CMK (cell line): ENCODE results near the gene ANKRD55.
"Not testable (repeated sequence)": the region's sequence is repeated elsewhere in the genome, so short reads cannot be mapped to it uniquely, and the experiment has no call there.

Experiments used
- DNase-seq: peaks from one replicate; pipeline ENCODE4 v3.0.0-alpha.2; 2010; ENCODE audit warnings: low read depth

ANKRD55 gene

DNA sequence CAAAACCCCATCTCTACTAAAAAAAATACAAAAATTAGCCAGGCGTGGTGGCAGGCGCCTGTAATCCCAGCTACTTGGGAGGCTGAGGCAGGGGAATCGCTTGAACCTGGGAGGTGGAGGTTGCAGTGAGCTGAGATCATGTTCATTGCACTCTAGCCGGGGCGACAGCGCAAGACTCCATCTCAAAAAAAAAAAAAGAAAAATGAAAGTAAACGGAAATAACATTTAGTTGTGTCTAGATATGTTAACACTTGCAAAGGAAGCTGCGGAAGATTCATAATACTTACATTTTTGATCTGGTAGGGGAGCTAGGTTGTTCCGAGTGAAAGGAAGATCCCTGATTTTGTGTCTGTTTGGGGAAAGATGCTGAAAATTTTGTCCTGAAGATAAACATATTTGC lies 130.9 kb downstream of the ANKRD55 start:
- not testable (repeated sequence) for DNase-seq

DNA sequence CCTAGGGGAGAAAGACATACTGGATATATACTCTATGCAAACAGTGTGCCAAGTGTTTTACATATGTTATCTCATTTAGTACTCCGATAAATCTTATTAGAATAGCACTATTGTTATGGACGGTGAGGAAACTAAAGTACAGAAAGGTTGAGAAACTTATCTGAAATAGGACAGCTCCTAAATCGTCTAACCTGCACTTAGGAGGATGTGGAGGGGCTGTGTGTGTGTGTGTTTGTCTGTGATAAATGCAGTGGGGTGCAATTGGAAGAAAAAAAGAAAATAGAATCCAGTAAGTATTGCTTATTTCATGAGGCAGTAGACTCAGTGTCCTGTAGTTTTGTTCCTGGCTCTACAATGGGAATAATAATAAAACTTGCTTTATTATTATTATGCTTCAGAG lies 131.9 kb downstream of the ANKRD55 start:
- DNase-seq = no peak

DNA sequence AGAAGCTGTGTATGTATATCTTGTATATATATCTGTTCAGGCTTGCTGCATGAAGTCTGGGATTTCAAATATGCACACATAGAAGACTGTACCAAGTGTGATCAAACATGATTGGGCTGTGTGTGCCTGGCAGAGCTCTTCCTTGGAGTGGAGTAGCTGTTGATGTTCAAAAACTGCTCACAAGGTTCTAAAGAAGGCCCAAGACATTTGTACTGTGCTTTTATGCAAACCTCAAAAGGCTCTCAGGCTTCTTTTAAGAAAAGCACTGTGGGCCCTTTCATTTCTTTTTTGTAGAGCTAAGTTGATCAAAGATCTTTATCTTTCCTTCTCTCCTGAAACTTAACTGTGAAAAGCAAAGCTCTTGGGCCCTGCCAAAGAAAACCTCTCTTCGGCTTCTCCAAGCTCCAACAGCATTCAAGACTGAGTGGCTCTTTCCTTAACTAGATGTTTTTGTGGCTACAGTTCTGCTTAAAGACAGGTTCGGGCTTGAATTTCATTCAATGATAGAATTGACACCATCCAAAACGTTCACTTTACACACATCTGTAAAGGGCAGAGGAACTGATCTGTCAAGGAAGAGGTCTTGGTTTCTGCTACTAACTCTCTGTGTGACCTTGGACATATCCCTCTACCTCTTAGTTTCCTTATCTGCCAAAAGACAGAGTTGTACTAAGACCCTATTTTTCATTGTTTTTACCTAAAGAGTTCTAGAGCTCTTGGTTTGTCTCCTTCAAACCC lies 132.5 kb downstream of the ANKRD55 start:
- DNase-seq = no peak

DNA sequence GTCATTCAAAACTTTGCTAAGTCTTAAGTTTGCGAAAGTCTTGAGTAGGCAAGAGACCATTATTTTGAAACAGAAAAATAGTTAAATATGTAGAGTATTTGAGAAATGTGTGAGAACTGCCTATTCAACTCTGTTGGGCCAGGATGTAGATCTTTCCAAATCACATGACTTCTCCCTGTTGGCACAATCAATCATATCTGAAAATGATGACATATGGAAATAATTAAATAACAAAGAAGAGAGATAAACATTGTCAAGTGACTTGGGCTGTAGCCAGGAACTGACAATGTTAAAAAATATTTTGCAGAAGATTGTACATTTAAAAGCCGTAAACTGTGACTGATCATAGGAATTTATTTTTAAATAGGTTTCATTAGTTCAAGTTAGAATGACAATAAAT lies 133.8 kb downstream of the ANKRD55 start:
- DNase-seq = no peak

DNA sequence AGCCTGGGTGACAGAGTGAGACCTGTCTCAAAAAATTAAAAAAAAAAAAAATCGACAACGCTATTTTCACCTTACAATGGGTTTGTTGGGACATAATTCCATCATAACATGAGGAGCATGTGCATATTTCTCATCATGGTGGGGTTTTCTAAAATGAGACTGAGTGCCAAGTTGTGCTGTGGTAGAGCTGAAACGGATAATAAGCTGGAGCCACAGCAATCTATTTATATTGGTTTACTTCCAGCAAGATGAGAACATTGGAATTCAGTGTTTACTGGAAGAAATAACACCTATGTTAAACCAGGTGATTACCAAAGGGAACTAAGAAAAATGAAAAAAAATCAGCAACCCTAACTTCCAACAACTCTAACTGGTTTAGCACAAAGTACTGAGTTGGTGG lies 136.1 kb downstream of the ANKRD55 start:
- no peak for DNase-seq

DNA sequence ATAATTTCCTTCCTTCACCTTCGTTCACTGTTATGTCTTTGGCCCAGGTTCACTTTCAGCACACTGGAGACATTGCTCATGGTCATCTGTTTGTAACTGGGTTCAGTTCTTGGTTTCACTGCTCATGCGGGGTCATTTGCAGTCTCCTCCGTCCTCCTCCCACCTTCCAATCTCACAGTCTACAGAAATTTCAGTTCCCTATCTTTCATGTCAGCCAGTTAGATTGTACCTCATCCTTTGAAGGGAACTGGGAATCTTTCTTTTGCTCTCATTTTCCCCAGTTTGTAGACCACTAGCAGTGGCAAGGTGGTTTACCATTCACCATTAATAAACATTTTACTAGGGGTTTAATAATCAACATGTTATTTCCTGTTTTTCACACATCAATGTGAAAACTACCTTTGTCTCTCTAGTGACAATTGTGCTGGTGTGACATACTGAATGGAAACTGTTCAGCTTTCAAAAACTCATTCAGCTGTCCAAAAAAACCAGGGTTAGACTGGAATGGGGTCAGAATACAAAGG lies 137.5 kb downstream of the ANKRD55 start:
- no peak for DNase-seq

DNA sequence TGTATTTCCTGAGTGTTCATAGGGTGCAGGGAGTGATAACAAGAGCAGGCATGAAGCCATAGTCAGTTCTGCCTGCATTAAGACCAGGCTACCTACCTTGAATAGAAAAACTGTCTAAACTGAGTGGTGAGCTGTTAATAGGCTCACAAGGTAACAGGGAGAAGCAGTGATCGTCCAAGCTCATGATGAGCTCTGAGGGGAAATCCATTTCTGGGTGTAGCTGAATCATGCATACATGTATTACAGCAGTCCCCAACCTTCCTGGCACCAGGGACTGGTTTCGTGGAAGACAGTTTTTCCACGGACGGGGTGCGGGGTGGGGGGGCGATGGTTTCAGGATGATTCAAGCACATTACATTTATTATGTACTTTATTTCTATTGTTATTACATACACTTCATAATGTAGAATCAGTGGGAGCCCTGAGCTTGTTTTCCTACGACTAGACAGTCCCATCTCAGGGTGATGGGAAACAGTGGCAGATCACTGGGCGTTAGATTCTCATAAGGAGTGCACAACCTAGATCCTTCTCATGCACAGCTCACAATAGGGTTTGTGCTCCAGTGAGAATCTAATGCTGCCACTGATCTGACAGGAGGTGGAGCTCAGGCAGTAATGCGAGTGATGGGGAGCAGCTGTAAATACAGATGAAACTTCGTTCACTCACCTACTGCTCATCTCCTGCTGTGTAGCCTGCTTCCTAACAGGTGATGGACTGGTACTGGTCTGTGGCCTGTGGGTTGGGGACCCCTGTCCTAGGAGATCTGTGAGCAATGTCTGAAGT lies 138.4 kb downstream of the ANKRD55 start:
- DNase-seq = no peak

DNA sequence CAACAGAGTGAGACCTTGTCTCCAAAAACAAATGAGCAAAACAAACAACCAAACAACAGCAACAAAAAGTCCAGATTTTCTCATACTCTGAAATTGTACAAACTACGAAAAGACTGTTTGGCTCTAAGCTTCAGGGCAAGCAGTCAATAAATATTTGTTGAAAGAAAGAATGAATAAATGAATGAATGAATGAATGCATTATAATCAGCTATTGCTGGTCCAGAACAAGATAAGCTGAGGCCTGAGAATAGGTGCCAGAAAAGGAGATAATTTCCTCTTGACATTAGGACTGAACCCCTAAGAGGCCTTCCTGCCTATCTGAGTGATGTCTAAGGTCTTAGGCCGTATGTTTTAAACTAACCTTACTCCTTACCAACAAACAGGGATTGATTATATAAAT lies 139.2 kb downstream of the ANKRD55 start:
- no peak for DNase-seq

DNA sequence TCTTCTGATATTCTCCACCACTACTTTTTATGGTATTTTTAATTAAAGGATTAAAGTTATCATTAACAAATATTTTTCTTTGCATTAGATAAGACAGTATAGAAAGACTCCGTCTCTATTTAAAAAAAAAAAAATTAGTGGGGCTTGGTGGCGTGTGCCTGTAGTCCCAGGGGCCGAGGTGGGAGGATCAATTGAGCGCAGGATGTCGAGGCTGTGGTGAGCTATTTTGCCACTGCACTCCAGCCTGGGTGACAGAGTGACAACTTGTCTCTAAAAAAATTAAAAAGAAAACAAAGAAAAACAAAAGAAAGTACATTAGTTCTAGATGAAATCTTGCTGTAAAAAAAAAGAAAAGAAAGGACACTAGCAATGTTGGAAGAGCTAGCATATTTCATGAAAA lies 141.0 kb downstream of the ANKRD55 start:
- no peak for DNase-seq

DNA sequence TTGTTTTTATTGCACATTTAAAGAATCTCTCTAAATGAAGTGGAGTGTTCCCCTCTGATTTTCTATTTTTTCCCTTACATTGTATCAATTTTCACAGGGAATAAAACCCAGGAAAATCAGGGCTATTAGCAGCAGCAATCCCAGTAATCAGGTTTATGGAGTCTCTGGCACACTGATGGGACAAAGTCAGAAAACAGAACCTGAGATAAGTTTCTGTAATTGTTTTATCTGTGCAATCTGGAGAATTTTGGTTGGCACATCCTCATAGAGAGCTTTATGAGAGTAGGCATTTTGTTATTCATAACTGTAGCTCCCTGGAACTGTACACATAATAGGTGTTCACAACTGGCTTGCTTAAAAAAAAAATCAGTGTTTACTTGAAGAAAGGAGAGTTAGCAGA lies 141.5 kb downstream of the ANKRD55 start:
- no peak for DNase-seq

DNA sequence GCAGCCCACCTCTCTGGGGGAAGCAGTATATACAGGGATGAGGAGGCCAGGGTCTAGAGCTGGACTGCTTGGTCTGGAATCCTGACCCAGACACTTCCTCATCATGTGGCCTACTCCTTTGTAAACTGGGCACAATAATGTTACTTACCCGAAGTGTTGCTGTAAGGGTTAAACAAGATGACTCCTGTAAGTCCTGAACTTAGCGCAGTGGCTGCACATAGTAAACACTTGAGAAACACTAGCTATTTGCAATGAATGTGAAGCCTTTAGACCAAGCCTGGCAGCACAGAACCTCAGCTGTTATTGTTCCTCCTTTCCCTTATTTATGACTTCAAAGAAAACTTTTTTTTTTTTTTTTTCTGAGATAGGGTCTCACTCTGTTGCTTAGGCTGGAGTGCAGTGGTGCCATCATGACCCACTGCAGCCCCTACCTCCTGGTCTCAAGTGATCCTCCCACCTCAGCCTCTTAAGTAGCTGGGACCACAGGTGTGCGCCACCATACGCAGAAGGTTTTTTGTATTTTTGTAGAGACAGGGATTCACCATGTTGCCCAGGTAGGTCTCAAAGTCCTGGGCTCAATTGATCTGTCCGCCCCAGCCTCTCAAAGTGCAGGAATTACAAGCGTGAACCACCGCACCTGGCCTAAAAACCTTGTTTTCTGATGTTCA lies 142.2 kb downstream of the ANKRD55 start:
- no peak for DNase-seq

DNA sequence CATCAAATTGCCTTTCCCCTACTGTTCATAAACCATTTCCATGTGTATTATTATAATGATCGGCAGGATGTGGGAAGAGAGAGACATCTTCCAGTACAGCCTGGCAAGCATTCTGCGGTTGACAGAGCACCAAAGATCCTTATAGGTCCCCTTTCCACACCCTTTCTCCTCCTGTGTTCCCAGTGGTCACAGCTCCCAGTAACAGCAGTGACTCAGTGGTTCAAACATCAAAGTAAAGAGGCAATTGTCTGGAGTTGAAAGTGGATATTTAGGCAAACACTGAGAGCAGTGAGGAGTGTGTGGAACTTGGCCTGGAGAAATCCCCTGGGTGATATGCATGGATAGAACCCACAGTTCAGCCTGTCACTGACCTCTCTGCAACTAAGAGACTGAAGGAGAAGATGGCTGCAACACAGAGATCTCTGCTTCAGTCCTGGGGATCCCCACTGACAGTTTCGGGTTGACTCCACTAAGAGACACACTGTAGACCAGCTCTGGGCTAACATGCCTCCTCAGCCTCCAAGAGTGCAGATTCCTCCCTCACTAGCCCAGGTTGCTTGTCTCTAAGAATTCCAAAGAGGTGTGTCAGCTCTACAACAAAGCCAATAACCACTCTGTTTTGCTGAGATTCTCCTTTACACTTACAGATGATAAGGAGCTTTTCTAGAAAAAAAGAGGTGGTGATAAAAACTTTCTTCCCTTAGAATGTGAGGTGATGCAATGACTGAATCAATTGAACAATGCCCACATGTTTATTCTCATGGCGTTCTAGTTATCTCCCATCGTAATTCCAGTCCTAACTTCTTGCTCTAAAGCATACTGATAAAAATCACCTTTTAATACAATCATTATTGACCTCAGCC lies 143.9 kb downstream of the ANKRD55 start:
- no peak for DNase-seq

DNA sequence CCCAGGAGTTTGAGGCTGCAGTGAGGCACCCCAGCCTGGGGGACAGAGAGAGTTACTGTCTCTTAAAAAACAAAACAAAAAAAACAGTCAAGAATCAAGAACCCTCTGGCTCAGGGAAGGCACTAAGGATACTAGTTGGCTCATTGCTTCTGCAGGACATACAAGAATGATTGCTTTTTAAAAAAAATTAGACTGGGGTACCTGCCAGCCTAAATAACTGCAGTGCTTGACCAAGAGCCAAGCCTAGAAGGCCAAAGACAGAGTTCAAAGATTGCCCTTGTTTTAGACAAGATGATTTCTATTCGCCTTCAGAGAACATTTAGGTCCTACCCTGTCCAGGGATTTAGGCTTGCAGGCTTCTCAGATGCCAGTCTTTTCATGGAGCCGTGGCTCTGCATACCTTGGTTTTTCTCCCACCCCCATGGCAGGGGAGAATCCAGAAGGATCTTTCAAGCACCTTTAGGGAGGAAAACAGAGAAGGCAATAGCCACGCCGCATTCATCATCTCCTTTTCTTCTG lies 144.6 kb downstream of the ANKRD55 start:
- no peak for DNase-seq

DNA sequence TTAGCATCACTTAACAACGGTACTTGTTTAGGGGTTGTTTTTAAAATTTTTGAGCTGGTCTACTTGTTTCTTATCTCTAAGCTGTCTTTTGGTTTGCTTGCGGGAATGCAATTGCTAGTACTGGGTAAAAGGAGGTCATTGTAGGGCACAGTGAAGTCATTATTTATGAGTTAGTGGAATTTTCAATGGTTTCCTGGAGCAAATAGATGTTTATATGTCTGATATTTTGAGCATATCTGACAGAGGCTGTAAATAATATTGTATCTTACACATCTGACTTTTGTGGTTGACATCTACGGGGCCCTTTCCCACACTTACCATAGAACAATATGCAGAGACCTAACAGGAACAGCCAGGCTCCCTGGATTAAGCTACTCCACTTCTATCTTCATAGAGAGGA lies 147.9 kb downstream of the ANKRD55 start:
- no peak for DNase-seq

DNA sequence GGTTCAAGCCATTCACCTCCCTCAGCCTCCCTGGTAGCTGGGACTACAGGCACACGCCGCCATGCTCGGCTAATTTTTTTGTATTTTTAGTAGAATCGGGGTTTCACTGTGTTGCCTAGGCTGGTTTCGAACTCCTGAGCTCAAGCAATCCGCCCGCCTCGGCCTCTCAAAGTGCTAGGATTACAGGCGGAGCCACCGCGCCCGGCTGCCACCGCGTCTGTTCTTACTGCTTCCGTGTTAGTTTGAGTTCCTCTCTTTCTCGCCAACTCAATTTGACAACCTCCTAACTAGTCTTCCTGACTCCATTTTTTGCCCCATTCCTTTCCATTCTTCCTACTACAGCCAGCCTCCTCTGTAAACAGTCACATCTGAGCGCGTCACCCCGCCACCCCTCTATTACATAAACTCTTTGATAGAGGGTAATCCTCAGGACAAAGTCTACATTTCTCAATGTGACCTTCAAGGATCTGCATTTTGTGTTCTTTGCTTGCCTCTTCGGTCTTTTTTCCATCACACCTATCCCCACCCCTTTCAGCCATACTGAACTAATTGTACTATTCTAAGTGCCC lies 149.8 kb downstream of the ANKRD55 start:
- DNase-seq = no peak

DNA sequence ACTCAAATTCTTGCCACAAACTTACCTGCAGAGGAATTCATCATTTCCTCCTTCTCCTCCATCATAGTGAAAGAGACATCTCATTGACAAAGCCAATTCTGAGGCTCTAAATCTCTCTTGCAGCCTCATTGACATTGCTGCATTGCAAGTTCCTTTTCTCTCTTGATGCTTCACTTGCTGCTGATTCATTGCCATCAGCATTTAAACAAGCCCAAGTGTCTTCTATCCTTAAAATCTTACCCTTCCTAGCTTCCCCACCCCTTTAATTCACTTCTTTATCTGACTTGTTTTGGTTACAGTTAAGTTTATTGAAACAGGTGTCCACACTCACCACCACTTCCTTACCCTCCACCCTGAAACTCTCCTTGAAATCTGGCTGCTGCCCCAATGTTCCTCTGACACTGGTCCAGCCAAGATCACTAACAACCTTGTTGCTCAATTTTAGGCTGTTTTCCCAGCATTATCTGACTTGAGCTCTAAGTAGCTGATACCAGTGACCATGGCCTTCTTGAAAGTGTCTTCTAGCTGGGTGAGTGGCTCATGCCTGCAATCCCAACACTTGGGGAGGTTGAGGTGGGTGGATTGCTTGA lies 152.0 kb downstream of the ANKRD55 start:
- DNase-seq = not testable (repeated sequence)

DNA sequence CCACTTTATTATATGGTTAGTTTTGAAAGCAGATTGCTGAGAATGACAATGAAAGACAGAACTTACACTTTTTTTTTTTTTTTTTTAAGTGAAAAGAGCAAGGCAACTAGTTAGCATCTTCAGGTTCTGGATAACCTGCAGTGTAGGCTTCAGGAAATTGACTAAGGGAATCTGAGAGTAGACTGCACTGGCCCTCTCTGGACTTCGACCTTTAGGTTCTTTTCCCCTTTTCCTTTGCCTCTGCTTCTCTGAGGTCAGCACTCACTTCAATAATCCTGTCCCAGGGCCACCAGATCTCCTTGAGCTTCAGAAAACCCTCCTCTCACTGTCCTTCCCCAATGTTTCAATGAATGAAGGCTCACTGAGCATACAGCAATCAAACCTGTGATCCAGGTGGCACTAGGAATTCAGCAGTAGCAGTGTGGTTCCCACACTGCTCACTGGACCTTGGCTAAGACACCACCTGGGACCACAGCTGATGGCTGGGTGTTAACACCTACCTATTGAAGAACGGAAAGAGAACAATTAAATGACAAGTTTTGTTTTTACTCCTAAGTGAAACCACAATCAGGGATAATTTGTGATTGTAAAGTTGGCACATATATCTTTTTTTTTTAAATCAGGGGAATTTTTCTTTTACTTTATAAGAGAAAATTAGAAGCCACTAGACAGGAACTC lies 152.6 kb downstream of the ANKRD55 start:
- no peak for DNase-seq

DNA sequence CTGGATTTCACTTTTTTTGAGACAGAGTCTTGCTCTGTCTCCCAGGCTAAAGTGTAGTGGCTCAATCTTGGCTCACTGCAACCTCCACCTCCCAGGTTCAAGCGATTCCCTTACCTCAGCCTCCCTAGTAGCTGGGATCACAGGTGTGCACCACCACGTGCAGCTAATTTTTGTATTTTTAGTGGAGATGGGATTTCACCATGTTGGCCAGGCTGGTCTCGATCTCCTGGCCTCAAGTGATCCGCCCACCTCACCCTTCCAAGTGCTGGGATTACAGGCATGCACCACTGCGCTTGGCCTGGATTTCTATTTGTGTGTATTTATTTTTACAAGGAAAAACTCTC lies 154.0 kb downstream of the ANKRD55 start:
- DNase-seq = not testable (repeated sequence)

DNA sequence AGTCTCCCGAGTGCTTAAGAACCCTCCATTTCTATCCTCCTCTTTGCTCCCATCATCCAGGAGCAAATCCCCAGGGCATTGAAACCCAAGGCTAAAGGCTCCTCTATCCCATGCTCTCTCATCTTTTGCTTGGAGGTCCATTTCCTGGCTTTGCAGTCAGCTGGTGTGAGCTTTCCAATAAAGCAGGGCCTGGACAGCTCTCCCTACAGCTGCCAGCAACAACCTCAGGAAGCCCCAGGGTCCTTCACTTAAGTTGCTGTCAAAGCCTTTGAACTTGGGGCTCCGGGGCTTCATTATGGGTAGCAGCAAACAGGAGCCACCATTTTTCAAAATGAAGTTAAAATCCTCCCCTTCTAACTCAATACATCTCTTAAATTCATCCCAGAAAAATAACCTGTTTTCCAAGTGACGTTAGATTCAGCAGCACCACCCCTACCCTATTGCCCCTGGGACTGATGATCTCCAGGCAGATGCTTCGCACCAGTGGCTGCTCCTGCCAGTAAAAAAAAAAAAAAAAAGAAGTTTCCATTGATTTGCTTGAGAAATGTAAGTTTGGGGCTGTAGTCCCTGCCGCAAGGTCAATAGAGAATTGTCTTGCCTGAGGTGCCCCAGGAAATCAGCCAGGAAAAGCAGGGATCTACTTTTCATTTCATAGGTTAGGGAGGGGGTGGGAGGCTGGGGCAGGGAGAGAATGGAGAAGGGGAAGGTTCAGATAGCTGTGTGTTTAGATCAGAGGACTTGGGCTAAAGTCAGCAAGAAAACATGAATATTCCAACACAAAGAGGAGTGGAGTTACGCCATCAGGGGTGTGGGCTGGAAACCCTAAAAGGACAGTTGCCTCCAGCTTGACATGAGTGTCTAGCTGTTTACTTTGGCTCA lies 154.6 kb downstream of the ANKRD55 start:
- no peak for DNase-seq
